Peyer's patch (tissue), 4 donors: Measurements from ENCODE around the gene GIPC1.

Experiments
- CTCF ChIP-seq, 6 experiments: fragments of 450-650 bp in 4 of 6; fragments of 200-600 bp in 2 of 6; sonication (generic) in 1 of 6; IDR thresholded peaks; one replicate each; pipeline ENCODE4 v1.5.1; 2017 to 2019; ENCODE audit warnings: antibody characterized with exemption in 6 of 6, mild to moderate bottlenecking in 3 of 6, moderate library complexity in 1 of 6
- POLR2A ChIP-seq, 2 donors: fragments of 450-650 bp; IDR thresholded peaks; one replicate each; pipeline ENCODE4 v1.5.1; 2017; ENCODE audit warnings: antibody characterized with exemption in 2 of 2, mild to moderate bottlenecking in 2 of 2, moderate library complexity in 2 of 2

GRCh38 chr19:14473073-14473977 lies 22.6 kb downstream of the GIPC1 start:
- TF ChIP-seq CTCF (IDR thresholded peaks at IDR 0.05) (no peak), POLR2A (IDR thresholded peaks at IDR 0.05) (no peak)
